A549 (cell line): ENCODE results near the gene CDC14B.

Experiments used
- CEBPB ChIP-seq, 2 experiments: fragments of >200 bp in 1 of 2; sonication (Bioruptor Twin) in 1 of 2; formaldehyde crosslinking in 1 of 2; IDR thresholded peaks; 2 replicates each; pipeline ENCODE4 v1.6.1; 2012 to 2016
- CTCF ChIP-seq: fragments of >200 bp; sonication (Bioruptor Twin); formaldehyde crosslinking; IDR thresholded peaks from 3 replicates; pipeline ENCODE4 v1.5.1; 2016
- E2F6 ChIP-seq: IDR thresholded peaks from 2 replicates; pipeline ENCODE4 v1.6.1; 2012; ENCODE audit warnings: low read depth, borderline replicate concordance
- MAX ChIP-seq: IDR thresholded peaks from 2 replicates; pipeline ENCODE4 v1.6.1; 2012
- NR3C1 ChIP-seq: fragments of >200 bp; sonication (Bioruptor Twin); formaldehyde crosslinking; IDR thresholded peaks from 3 replicates; pipeline ENCODE4 v1.6.1; 2017
- PBX3 ChIP-seq: IDR thresholded peaks from 2 replicates; pipeline ENCODE4 v1.6.1; 2012
- PHF8 ChIP-seq: fragments of 200-600 bp; sonication (generic); IDR thresholded peaks from 2 replicates; pipeline ENCODE4 v1.6.1; 2016; ENCODE audit warnings: low read depth, mild to moderate bottlenecking, antibody characterized with exemption, moderate library complexity, borderline replicate concordance
- POLR2A ChIP-seq: IDR thresholded peaks from 2 replicates; pipeline ENCODE4 v1.6.1; 2012; ENCODE audit warnings: mild to moderate bottlenecking, low read length
- RAD21 ChIP-seq, 2 experiments: fragments of >200 bp in 1 of 2; sonication (Bioruptor Twin) in 1 of 2; formaldehyde crosslinking in 1 of 2; IDR thresholded peaks in 1 of 2; conservative IDR thresholded peaks in 1 of 2; 2 replicates in 1 of 2; 3 replicates in 1 of 2; pipeline ENCODE4 v1.6.1; 2012 to 2018; ENCODE audit warnings: inconsistent platforms in 1 of 2
- RCOR1 ChIP-seq: fragments of 150-350 bp; IDR thresholded peaks from 2 replicates; pipeline ENCODE4 v1.6.1; 2014; ENCODE audit warnings: antibody characterized with exemption, low read length, low read depth
- REST ChIP-seq: fragments of 200-600 bp; sonication (generic); IDR thresholded peaks from 2 replicates; pipeline ENCODE4 v1.6.1; 2016; ENCODE audit warnings: antibody characterized with exemption, mild to moderate bottlenecking, moderate library complexity
- USF2 ChIP-seq: fragments of 450-650 bp; IDR thresholded peaks from 2 replicates; pipeline ENCODE4 v1.6.1; 2014; ENCODE audit warnings: antibody characterized with exemption

- no peak for TF ChIP-seq CTCF
- no peak for TF ChIP-seq REST
- no peak for TF ChIP-seq E2F6
- TF ChIP-seq PHF8: no peak
- no peak for TF ChIP-seq PBX3
- TF ChIP-seq CEBPB (IDR thresholded peaks at IDR 0.05): no peak
- no peak for TF ChIP-seq MAX
- no peak for TF ChIP-seq NR3C1
- no peak for TF ChIP-seq RAD21 (conservative IDR thresholded peaks at IDR 0.05 in 1 of 2, IDR thresholded peaks at IDR 0.05 in 1 of 2)
- TF ChIP-seq RCOR1: no peak
- TF ChIP-seq POLR2A: no peak
- TF ChIP-seq USF2: no peak
These were observed 42.1 kb upstream of the CDC14B start for GRCh38 chr9:96661711-96662110.
